HG03354 (cell line): ENCODE data around the gene CLEC18C.
A peak's percentile ranks its signal among the peaks of the same experiment; 100 is the strongest.
"Not testable (repeated sequence)": the region's sequence is repeated elsewhere in the genome, so short reads cannot be mapped to it uniquely, and the experiment has no call there.

Experiments used
- ATAC-seq: cut with Tn5 transposase; IDR thresholded peaks from one replicate; pipeline ENCODE4 v1.9.1; 2021; ENCODE audit warnings: mild to moderate bottlenecking; ENCODE audit not compliant: unreplicated experiment, poor library complexity, severe bottlenecking

The CLEC18C gene

GRCh38 chr16:70158261-70158939, 15.2 kb upstream of the CLEC18C start:
- no peak for ATAC-seq

- ATAC-seq = no peak
These were observed 13.9 kb upstream of the CLEC18C start for GRCh38 chr16:70159355-70160348.

GRCh38 chr16:70160388-70160787, 13.2 kb upstream of the CLEC18C start:
- ATAC-seq = no peak

- no peak for ATAC-seq
These were observed 12.8 kb upstream of the CLEC18C start for GRCh38 chr16:70160821-70161220.

GRCh38 chr16:70161350-70161749, 12.2 kb upstream of the CLEC18C start:
- ATAC-seq = no peak

GRCh38 chr16:70162041-70162451, 11.5 kb upstream of the CLEC18C start:
- ATAC-seq = no peak

GRCh38 chr16:70163596-70163995, 10.0 kb upstream of the CLEC18C start:
- no peak for ATAC-seq

GRCh38 chr16:70166688-70167087, 6.9 kb upstream of the CLEC18C start:
- not testable (repeated sequence) for ATAC-seq

- not testable (repeated sequence) for ATAC-seq
These were observed 329 bp downstream of the CLEC18C start for GRCh38 chr16:70173916-70174315.

- ATAC-seq = not testable (repeated sequence)
These were observed 873 bp downstream of the CLEC18C start for GRCh38 chr16:70174387-70174932.

- ATAC-seq = peak; percentile 44
These were observed 14.4 kb downstream of the CLEC18C start for GRCh38 chr16:70187858-70188607.

GRCh38 chr16:70188608-70188915, 15.0 kb downstream of the CLEC18C start:
- ATAC-seq = peak; percentile 12

- ATAC-seq = not testable (repeated sequence)
These were observed 17.0 kb downstream of the CLEC18C start for GRCh38 chr16:70190574-70190973.

- not testable (repeated sequence) for ATAC-seq
These were observed 23.2 kb downstream of the CLEC18C start for GRCh38 chr16:70196683-70197300.

GRCh38 chr16:70197611-70198010, 24.0 kb downstream of the CLEC18C start:
- not testable (repeated sequence) for ATAC-seq

GRCh38 chr16:70198230-70198629, 24.6 kb downstream of the CLEC18C start:
- not testable (repeated sequence) for ATAC-seq

GRCh38 chr16:70198666-70199065, 25.1 kb downstream of the CLEC18C start:
- not testable (repeated sequence) for ATAC-seq

- ATAC-seq = not testable (repeated sequence)
These were observed 25.6 kb downstream of the CLEC18C start for GRCh38 chr16:70199170-70199569.

- ATAC-seq = not testable (repeated sequence)
These were observed 26.5 kb downstream of the CLEC18C start for GRCh38 chr16:70200063-70200462.
